ENCODE measurements around the gene PARVA.

PARVA gene

DNA sequence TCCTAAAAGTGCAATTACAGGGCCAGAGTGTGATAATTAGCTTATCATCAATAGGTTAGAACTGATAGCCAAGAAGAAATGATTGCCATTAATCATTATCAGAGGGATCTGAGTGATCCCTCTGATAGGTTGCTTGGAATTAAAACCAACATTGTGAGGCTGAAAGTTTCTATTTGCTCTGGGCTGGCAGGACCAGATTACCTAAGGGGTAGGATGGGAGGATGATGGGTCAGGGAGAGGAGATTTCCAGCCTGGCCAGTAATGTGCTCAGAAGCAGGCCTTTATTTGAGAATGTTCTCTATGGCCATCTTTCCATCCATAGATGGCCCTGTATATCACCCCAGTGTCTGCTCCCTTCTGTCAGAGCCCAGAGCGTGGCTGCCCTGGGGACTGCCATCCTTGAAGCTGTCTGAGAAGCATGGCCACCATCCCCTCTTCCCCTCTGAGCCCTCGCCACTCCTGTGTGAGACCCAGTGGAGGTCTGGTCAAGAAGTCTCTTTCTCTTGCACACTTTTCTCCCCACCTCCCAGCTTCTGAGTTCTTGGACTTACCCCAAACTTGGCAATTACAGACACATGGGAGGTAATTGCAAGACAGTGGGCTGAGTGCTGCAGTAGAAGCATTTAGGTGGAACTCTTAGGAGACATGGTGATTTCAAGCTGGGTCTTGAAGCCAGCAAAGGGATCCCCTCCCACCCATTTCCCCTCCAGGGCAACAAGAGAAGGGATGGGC, 11.7 kb downstream of the PARVA start:
- Mint-ChIP-seq H3K27ac (no peak overlapping the region), H3K36me3 (no peaks in the 10 kb centered on the region), H3K4me3 (no peak overlapping the region), H3K4me1 (no peaks in the 10 kb centered on the region), H3K9me3 (peaks cover 2% of the 10 kb centered on the region)
- peak; percentile 21 for ATAC-seq
- DNase-seq (ENCODE audit: low spot score in 2 of 2): no peak

DNA sequence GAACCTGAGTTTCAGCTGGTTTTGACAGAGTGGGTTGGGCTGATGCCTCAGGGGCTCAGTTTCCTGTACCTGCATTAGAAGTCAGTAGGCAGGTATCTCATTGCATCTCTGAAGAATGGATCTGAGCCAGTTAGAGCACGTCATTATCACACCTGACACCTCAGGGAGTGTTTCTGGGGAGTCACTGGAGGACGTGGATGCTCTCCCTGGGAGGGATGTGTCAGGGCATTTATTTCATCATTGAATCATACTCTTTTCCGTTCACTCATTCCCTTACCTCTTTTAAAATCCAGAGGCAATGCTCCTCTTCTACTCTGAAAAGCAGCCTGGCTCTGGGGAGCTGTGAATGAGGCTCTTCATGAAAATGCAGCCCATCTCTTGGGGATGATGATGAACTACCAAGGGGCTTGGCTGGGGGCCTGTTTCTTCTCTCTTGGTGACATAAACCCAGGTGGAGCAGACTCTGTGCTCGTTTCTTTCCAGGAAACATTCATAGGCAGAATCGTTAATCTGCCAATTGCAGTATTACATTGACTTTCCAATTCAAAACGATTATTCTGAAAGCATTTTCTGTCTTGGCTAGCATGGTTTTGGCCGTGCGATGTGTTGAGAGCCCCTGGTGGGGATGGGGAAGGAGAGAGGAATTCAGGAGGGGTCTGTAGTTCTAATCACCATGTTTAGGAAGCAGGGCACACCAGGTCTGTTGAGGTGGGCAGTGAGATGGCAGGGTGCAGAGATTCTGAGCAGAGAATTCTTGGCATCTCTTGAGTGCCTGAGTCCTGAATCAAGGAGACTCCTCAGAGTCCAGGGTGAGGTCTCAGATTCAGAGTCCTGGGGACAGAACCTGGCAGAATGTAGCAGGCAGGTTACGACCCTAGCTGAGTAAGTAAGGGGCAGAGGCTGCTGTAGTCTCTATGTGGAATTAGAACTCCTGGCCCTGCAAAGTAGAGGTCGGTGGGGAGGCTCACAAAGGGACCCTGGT, 12.6 kb downstream of the PARVA start:
- H3K36me3 Mint-ChIP-seq: no peaks in the 10 kb centered on the region
- H3K9me3 Mint-ChIP-seq: peaks cover 2% of the 10 kb centered on the region
- DNase-seq (ENCODE audit: low spot score in 2 of 2) (no peak), ATAC-seq (no peak)
- no peak overlapping the region for H3K4me3 Mint-ChIP-seq
- H3K27ac Mint-ChIP-seq: no peak overlapping the region
- H3K4me1 Mint-ChIP-seq: no peaks in the 10 kb centered on the region

DNA sequence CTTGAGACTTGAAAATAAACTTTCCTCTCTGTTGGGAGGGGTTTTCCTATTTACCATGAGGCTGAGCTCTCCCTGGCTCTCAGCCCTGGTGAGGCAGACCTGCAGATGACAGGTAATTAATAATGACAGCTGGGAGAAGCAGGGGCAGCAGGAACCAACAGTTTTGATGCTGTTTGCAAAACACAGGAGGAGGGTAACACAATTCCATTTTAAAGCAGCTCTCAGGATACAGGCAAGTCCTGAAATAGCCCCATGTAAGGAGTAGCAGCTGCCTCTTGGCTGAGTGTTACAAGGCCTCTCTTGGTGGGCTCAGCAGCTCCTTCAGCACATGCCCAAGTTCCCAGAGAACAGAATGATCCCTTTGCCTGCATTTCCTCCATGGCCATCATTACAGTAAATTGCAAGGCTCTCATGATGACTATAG, 13.3 kb downstream of the PARVA start:
- ATAC-seq: no peak

DNA sequence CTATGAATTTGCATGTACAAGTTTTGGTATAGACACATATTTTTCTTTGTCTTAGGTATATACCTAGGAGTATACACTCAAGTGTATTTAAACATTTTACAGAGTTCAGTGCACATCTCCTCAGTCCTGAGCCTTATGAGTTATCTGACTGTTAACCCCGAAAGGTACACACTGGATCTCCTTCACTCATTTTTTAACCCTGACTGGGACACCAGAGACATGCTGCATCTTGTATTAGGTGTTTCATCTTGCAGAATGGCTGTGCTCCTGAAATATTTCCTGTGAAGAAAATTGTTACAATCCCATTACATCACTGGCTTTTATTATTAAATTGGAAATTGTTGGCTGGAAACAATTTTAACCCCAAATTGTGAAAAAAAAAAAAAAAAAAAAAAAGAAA, 15.3 kb downstream of the PARVA start:
- Mint-ChIP-seq H3K36me3 (no peaks in the 10 kb centered on the region), H3K9me3 (peaks cover 2% of the 10 kb centered on the region), H3K4me1 (no peaks in the 10 kb centered on the region), H3K4me3 (no peak overlapping the region), H3K27ac (no peak overlapping the region)
- no peak for ATAC-seq
- no peak for DNase-seq (ENCODE audit: low spot score in 2 of 2)

More for the DNA sequence above, 13.3 kb downstream of the PARVA start:
- DNase-seq (ENCODE audit: low spot score in 2 of 2): no peak
- H3K4me3 Mint-ChIP-seq: no peak overlapping the region
- H3K36me3 Mint-ChIP-seq: no peaks in the 10 kb centered on the region
- H3K4me1 Mint-ChIP-seq: no peaks in the 10 kb centered on the region
- no peak overlapping the region for H3K27ac Mint-ChIP-seq
- H3K9me3 Mint-ChIP-seq: peaks cover 2% of the 10 kb centered on the region

DNA sequence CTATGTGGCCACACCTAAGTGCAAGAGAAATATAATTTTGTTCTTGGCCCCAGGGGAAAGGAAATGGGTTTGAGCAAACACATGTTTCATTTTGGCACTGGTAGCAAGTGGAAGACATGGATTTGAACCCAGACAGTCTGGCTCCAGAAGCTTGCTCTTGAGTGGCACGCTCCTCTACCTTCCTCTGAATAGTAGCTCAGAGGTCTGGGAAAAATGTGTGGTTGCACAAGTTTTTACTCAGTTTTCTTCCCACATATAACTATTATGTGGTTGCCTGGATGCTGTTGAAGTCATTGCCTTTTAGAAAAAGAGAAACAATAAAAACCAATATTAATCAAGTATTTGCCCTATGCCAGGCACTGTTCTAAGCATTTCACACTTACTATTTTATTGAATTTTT, 16.3 kb downstream of the PARVA start:
- H3K36me3 Mint-ChIP-seq: no peaks in the 10 kb centered on the region
- DNase-seq (ENCODE audit: low spot score in 2 of 2) (no peak), ATAC-seq (no peak)
- H3K4me1 Mint-ChIP-seq: no peaks in the 10 kb centered on the region
- H3K9me3 Mint-ChIP-seq: peaks cover 2% of the 10 kb centered on the region
- H3K27ac Mint-ChIP-seq: no peak overlapping the region
- H3K4me3 Mint-ChIP-seq: no peak overlapping the region

DNA sequence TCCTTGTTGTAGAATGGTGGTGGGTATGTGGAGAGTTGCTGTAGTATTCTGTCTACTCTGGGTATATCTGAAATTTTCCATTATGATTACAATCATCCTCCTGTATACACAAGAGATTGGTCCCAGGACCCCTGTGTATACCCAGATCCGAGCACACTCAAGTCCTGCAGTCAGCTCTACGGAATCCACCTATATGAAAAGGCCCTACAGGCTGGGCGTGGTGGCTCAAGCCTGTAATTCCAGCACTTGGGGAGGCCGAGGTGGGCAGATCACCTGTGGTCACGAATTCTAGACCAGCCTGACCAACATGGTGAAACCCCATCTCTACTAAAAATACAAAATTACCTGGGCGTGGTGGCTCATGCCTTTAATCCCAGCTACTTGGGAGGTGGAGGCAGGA, 17.2 kb downstream of the PARVA start:
- Mint-ChIP-seq H3K36me3 (no peaks in the 10 kb centered on the region), H3K4me3 (no peak overlapping the region), H3K9me3 (peaks cover 2% of the 10 kb centered on the region), H3K4me1 (no peaks in the 10 kb centered on the region), H3K27ac (no peak overlapping the region)
- ATAC-seq: no peak
- DNase-seq (ENCODE audit: low spot score in 2 of 2): no peak

DNA sequence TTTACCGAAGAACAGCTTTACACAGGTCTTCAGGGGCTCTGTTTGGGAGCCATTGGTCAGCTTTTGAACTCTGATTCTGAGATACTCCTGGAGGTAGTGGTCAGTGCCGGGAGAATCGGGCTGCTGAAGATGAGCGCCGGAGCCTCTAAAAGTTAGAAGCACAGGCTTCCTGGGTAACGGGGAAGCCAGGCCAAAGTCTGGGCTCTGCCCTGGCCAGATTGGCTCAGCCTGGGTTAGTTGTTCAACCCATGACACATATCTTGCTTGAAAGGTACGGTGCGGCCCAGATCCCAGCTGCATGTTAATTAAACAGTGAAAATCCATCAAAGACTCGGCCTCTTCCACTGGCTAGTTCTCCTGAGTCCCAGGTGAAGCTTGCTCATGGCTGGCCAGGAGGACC, 18.0 kb downstream of the PARVA start:
- Mint-ChIP-seq H3K27ac (no peak overlapping the region), H3K4me1 (no peaks in the 10 kb centered on the region), H3K9me3 (peaks cover 2% of the 10 kb centered on the region), H3K36me3 (no peaks in the 10 kb centered on the region), H3K4me3 (no peak overlapping the region)
- no peak for ATAC-seq
- DNase-seq (ENCODE audit: low spot score in 2 of 2): no peak

DNA sequence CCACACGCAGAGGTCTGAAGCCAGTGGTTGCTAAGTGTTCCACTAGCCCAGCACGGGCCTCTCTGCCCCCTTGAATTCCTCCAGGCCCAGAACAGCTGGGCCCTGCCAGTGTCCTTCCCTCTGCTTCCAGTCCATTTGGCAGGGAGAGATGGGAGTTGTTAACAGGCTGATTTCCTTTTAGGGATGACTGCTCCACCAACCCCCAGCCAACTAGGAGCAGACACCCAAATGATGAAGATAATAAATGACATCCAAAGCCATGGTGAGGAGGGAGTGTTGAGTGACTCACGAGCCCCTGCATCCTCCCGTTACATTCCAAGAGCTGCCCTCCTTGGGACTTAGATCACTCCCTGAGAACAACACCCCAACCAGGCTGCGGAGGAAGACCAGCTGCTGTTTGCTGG, 20.6 kb downstream of the PARVA start:
- no peak for DNase-seq (ENCODE audit: low spot score in 2 of 2)
- H3K4me3 Mint-ChIP-seq: no peak overlapping the region

DNA sequence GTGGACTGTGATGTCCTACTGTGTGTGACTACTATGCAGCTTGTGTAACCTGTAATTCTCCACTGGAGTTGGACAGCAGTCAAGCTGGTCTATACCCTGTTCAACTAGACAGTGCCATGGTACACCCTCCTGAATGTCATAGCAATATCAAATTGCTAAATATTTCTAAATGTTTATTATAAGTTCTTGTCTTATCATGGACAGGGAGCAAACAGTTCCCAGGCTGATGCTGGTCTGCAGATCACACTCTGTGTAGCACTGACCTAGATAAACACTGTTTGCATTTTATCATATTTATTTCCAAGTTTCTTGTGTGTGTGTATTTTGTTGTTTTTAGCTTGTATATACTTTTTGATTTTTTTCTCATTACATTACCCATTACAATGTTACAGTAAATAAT, 22.0 kb downstream of the PARVA start:
- ATAC-seq (no peak), DNase-seq (ENCODE audit: low spot score in 2 of 2) (no peak)
- Mint-ChIP-seq H3K36me3 (no peaks in the 10 kb centered on the region), H3K4me1 (no peaks in the 10 kb centered on the region), H3K9me3 (no peaks in the 10 kb centered on the region), H3K4me3 (no peak overlapping the region), H3K27ac (no peak overlapping the region)

More for the DNA sequence above, 20.6 kb downstream of the PARVA start:
- ATAC-seq: no peak
- peaks cover 2% of the 10 kb centered on the region for H3K9me3 Mint-ChIP-seq
- H3K27ac Mint-ChIP-seq: no peak overlapping the region
- H3K36me3 Mint-ChIP-seq: no peaks in the 10 kb centered on the region
- H3K4me1 Mint-ChIP-seq: no peaks in the 10 kb centered on the region

DNA sequence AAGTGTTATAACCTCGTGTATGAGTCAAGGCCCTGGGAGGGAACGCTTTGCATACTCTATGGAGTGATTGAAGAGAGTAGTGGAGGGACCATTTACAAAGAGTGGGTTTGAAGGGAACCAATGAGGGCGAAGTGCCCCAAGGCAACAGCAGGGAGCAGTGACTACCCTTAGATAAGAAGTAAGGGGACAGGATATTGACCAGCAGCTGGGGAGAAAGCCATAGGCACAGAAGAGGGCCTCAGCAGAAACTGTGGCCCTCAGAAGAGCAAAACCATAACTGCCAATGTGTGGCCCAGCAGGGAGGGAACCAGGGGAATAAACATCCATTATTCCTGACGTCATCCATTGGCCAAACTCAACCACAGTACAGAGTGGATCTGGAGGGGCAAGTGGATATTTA, 24.7 kb downstream of the PARVA start:
- Mint-ChIP-seq H3K9me3 (no peaks in the 10 kb centered on the region), H3K27ac (no peak overlapping the region), H3K4me1 (no peaks in the 10 kb centered on the region), H3K36me3 (no peaks in the 10 kb centered on the region), H3K4me3 (no peak overlapping the region)
- DNase-seq (ENCODE audit: low spot score in 2 of 2): no peak
- ATAC-seq: no peak

DNA sequence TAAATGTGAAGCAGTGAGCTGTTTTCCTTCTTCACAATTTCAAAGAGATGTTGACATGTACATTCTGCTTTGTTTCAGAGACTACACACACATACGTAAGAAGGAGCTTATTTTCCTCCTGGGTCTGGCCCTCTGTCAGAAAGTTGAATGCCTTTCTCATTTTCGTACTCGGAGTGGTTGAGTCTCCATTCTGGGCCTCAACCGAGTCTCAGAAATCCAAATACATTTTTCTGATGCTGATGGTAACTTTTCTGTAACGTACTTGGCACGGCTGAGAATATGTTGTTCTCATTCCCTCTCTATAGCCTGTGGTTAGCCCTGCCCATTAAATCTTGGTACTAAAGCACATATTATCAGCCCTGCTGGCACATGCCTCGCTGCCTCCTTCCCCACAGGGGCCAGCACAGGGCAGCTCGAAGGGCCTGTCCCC, 25.3 kb downstream of the PARVA start:
- ATAC-seq (no peak), DNase-seq (ENCODE audit: low spot score in 2 of 2) (no peak)
- H3K36me3 Mint-ChIP-seq: no peaks in the 10 kb centered on the region
- no peak overlapping the region for H3K4me3 Mint-ChIP-seq
- H3K4me1 Mint-ChIP-seq: no peaks in the 10 kb centered on the region
- H3K27ac Mint-ChIP-seq: no peak overlapping the region
- no peaks in the 10 kb centered on the region for H3K9me3 Mint-ChIP-seq

DNA sequence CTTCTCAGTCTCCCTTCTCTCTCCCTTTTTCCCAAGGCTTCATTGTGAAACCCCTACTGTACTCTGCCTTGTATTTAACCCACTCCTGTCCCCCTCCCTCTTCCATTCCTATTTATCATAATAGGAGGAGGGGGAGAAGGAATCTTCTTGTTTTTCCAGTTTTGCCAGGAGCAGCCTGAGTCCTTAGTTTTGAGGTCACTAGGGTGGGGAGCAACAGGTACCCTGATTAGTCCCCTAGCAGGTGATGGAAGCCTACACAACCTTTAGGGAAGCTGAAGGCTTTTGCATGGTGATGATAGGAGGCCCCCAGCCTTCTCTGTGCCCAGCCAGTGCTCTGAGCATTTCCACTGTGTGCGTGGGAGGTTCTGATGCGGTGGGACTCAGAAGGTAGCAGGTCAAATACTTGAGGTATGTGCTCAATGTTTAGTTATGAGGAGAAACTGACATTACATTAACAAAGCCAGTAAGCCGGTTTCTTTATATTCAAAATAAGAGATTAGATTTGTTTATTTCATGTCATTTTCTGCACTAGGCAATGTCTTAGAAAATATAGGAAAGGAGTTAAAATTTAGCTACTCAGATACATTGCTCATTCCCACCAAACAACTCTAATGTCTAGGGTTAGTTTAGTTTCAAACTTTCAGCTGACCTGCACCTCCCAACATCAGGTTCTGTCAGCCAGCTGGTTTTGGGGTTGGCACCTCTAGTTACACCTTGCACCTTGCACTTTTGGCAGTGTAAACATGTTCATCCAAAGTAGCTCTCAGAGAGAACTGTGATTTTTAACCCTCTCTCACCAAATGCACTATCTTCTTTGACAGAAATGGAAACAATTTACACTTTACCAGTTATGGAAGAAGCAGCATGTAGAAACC, 26.0 kb downstream of the PARVA start:
- ATAC-seq: no peak
- Mint-ChIP-seq H3K9me3 (no peaks in the 10 kb centered on the region), H3K4me1 (no peaks in the 10 kb centered on the region), H3K36me3 (no peaks in the 10 kb centered on the region), H3K4me3 (no peak overlapping the region), H3K27ac (no peak overlapping the region)
- no peak for DNase-seq (ENCODE audit: low spot score in 2 of 2)

DNA sequence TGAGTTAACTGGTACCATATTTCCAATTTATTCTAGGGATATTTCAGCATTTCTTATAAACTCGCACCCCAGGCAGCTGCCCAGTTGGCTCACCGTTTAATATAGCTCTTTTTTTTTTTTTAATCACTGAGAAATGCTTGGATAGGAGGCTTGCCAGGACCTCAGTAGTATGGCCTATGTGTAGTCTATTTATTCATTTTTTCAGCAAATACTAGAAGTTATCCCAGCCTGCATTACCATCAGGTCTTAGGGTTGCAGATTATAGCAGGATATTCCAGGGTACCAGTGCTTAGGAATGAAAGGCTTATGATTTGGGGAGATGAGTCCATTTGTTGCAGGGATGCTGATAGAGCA, 26.6 kb downstream of the PARVA start:
- no peaks in the 10 kb centered on the region for H3K36me3 Mint-ChIP-seq
- no peaks in the 10 kb centered on the region for H3K9me3 Mint-ChIP-seq
- H3K27ac Mint-ChIP-seq: no peak overlapping the region
- DNase-seq (ENCODE audit: low spot score in 2 of 2) (no peak), ATAC-seq (no peak)
- H3K4me1 Mint-ChIP-seq: no peaks in the 10 kb centered on the region
- H3K4me3 Mint-ChIP-seq: no peak overlapping the region

DNA sequence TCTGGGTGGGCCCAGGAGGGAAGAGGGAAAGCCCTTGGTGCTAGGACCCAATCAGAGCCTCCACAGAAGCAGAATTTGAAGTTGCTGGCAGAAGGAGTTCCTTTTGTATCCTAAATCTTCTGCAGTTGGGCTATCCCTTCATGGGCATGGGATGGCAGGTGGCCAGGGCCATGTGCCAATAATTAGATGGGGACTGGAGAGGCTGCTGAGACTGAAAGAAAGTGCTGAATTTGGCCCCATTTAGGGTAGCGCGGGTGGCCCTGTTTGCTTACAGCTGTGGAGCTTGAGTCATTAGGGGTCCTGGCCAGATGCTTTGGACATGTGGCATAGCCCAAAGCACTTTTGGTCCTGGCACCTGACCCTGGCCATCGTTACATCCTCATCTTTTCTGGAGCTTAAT, 27.1 kb downstream of the PARVA start:
- DNase-seq (ENCODE audit: low spot score in 2 of 2) (no peak), ATAC-seq (no peak)
- Mint-ChIP-seq H3K4me1 (no peaks in the 10 kb centered on the region), H3K27ac (no peak overlapping the region), H3K4me3 (no peak overlapping the region), H3K36me3 (no peaks in the 10 kb centered on the region), H3K9me3 (no peaks in the 10 kb centered on the region)

DNA sequence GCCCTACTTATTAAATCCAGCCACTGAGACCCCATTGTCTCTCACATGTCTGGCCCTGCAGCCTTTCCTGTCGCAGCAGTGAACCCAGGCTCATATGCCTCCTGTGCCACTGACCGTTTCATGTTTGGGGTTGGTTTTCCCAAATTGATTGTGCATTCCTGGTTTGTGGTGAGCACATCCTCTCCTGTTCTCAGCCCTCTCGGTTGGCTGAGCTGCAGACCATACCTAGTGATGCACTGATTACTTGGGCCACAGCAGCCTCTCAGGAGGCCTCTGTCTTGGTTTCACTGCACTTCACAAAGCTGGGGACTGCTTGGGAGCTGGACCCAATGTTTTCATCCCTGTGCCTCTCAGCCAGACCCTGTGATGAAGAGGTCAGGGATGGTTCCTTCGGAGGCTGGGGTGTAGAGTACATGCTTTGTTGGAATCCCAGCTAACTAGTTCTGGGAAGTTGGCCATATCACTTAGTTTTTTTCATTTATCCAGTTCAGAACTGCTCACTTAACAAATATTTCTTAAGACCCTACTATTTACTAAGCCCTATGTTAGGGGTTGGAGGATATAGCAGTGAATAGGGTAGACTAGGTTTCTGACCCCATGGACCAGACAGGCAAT, 30.9 kb downstream of the PARVA start:
- H3K9me3 Mint-ChIP-seq: no peaks in the 10 kb centered on the region
- no peak for ATAC-seq
- no peak overlapping the region for H3K4me3 Mint-ChIP-seq
- no peak for DNase-seq (ENCODE audit: low spot score in 2 of 2)
- no peaks in the 10 kb centered on the region for H3K4me1 Mint-ChIP-seq
- H3K36me3 Mint-ChIP-seq: no peaks in the 10 kb centered on the region
- H3K27ac Mint-ChIP-seq: no peak overlapping the region
